HG02759 (cell line): ENCODE measurements around the gene LTBP2.

Experiments used
- ATAC-seq: cut with Tn5 transposase; IDR thresholded peaks from one replicate; pipeline ENCODE4 v1.9.1; 2021; ENCODE audit warnings: mild to moderate bottlenecking, moderate library complexity; ENCODE audit not compliant: unreplicated experiment

Gene LTBP2

GRCh38 chr14:74638966-74639365 is 26.9 kb upstream of the LTBP2 start:
- ATAC-seq: no peak

- ATAC-seq: no peak
Measured at GRCh38 chr14:74638066-74638465, 26.0 kb upstream of the LTBP2 start.

- no peak for ATAC-seq
Measured at GRCh38 chr14:74637178-74637550, 25.1 kb upstream of the LTBP2 start.

- no peak for ATAC-seq
Measured at GRCh38 chr14:74636424-74637177, 24.6 kb upstream of the LTBP2 start.

GRCh38 chr14:74635847-74636246 is 23.8 kb upstream of the LTBP2 start:
- no peak for ATAC-seq

- no peak for ATAC-seq
Measured at GRCh38 chr14:74634964-74635363, 22.9 kb upstream of the LTBP2 start.

GRCh38 chr14:74634481-74634880 is 22.4 kb upstream of the LTBP2 start:
- no peak for ATAC-seq

- no peak for ATAC-seq
Measured at GRCh38 chr14:74630881-74631690, 19.0 kb upstream of the LTBP2 start.

- no peak for ATAC-seq
Measured at GRCh38 chr14:74628418-74628817, 16.4 kb upstream of the LTBP2 start.

GRCh38 chr14:74627076-74627475 is 15.0 kb upstream of the LTBP2 start:
- ATAC-seq: no peak

- ATAC-seq: no peak
Measured at GRCh38 chr14:74622257-74622656, 10.2 kb upstream of the LTBP2 start.

- ATAC-seq: no peak
Measured at GRCh38 chr14:74621556-74621955, 9.5 kb upstream of the LTBP2 start.

- no peak for ATAC-seq
Measured at GRCh38 chr14:74620923-74621322, 8.9 kb upstream of the LTBP2 start.

- no peak for ATAC-seq
Measured at GRCh38 chr14:74620497-74620921, 8.5 kb upstream of the LTBP2 start.

- no peak for ATAC-seq
Measured at GRCh38 chr14:74619672-74620131, 7.7 kb upstream of the LTBP2 start.

GRCh38 chr14:74618078-74618952 is 6.3 kb upstream of the LTBP2 start:
- ATAC-seq: no peak

- no peak for ATAC-seq
Measured at GRCh38 chr14:74616996-74617700, 5.1 kb upstream of the LTBP2 start.

- no peak for ATAC-seq
Measured at GRCh38 chr14:74616507-74616906, 4.5 kb upstream of the LTBP2 start.

- no peak for ATAC-seq
Measured at GRCh38 chr14:74615735-74616134, 3.7 kb upstream of the LTBP2 start.
